ENCODE results near the gene HHLA2.

Gene HHLA2

DNA sequence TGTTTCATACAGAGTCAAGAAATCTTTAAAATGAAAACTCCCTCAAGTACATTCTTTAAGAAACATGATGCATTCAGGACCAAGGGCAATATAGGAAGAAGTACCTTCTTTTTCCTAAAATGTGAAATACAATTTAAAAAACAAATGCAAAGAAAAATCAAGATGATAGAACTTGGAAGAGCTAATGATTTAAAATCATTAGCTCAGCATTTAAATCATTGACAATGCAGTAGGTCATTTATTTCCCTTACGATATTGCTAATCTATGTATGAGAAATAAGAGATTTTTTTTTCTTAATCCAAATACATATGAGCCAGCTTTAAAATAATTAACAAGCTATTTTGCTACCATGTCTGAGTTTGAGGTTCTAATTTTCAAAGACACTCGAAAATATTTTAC lies 105.5 kb downstream of the HHLA2 start:
- no peak for DNase-seq (ENCODE audit: low read depth)
- TF ChIP-seq, protein P1, sequence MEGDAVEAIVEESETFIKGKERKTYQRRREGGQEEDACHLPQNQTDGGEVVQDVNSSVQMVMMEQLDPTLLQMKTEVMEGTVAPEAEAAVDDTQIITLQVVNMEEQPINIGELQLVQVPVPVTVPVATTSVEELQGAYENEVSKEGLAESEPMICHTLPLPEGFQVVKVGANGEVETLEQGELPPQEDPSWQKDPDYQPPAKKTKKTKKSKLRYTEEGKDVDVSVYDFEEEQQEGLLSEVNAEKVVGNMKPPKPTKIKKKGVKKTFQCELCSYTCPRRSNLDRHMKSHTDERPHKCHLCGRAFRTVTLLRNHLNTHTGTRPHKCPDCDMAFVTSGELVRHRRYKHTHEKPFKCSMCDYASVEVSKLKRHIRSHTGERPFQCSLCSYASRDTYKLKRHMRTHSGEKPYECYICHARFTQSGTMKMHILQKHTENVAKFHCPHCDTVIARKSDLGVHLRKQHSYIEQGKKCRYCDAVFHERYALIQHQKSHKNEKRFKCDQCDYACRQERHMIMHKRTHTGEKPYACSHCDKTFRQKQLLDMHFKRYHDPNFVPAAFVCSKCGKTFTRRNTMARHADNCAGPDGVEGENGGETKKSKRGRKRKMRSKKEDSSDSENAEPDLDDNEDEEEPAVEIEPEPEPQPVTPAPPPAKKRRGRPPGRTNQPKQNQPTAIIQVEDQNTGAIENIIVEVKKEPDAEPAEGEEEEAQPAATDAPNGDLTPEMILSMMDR (IDR thresholded peaks at IDR 0.05; ENCODE audit: low read depth, low read length, missing control alignments), result no peak
- H3K4me3 ChIP-seq (ENCODE audit: low read depth, low read length), result no peak overlapping the region

DNA sequence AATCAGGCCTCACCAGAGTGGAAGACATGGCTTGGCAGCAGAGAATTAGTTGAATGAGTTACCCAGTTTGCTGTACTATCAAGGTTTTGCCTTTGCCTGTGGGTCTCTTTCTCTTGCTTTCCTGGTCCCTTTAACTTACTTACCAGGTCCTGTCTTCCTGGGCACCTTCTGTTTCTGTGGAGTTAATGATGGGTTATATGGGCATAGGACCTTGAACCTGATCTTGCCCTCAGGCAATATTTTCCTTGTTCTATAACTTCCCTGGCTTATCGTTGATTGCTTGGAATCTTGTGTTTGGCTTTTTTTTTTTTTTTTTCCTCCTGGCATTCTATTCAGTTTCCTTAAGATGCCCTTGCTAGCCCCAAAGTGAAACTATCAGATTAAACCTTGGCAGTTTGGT lies 106.8 kb downstream of the HHLA2 start:
- TF ChIP-seq, protein P1 (IDR thresholded peaks at IDR 0.05; ENCODE audit: low read depth, low read length, missing control alignments), result no peak
- no peak for DNase-seq (ENCODE audit: low read depth)
- H3K4me3 ChIP-seq (ENCODE audit: low read depth, low read length), result no peak overlapping the region

DNA sequence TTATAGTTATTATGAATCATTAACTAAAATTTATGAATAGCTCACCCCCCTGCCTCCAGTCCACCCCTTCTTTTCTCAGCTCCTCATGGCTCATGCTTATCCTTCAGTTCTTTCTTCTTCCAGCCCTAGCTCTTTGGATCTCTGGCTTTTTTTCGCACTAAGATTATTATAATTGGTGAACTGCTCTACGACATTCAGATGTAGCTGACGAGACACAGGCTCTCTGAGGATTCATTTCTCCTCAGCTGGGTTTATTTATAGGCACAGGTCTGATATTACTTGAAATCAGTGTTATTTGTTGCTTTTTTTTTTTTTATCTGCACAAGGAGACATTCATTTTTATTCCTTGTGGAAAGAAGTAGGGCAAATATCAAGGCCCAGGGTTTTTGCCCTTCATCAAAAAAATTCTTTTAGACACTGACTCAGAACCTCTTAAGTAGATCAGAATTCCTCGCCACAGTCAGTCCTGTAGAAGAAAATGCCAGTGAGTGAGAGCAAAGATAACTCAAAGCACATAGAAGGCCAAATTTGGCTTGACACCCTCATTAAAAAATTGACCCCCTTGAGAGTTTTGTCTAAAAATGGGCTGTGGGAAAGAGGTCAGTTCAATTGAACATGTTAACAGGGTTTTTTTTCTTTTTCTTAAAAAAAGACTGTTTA lies 107.5 kb downstream of the HHLA2 start:
- no peak for DNase-seq (ENCODE audit: low read depth)
- TF ChIP-seq, protein P1 (IDR thresholded peaks at IDR 0.05; ENCODE audit: low read depth, low read length, missing control alignments), result no peak
- no peak overlapping the region for H3K4me3 ChIP-seq (ENCODE audit: low read depth, low read length)

DNA sequence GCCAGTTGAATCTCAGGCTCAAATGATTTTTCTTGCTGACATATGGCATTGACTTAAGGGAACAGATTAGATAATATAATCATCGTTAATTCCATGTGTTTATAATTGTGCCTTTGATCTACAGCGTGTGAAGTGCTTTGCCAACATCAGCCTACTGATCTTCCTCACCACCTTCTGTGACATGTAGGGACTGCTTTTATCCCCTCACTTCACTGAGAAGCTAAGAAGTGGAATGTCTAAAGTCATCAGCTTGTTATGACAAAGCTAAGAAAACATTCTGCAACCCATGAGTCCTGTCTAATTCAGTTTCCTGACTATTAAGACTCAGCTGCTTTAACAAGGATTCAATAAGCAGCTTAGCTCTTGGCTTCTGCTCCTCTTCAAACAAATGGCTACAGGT lies 108.0 kb downstream of the HHLA2 start:
- DNase-seq (ENCODE audit: low read depth), result no peak
- no peak overlapping the region for H3K4me3 ChIP-seq (ENCODE audit: low read depth, low read length)
- TF ChIP-seq, protein P1 (IDR thresholded peaks at IDR 0.05; ENCODE audit: low read depth, low read length, missing control alignments), result no peak

DNA sequence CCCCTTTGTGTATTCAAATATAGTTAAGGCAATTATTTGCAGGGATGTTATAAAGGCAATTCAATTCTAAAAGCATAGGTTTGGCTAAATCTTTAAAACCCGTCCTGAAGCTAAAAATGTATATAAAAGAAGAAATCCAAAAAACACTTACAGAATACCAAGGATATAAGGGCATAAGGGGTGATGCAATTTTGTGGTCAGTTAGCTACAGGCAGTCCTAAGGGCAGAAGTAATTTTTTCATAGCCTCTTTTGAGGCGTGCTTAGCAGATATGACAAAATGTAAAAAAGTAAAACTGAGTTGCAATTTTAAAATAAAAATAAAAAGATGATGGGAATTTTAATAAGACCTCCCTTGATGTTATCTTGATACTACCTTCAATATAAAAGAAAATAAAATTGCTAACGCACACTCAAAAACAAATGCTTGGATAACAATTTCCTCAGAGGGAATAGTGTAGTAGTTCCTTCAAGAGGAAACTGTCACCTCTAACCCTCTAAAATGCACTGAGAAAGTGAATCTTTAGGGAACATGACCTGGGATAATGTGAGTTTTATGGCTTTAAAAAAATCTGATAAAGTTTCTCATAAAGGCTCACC lies 109.8 kb downstream of the HHLA2 start:
- TF ChIP-seq, protein P1 (IDR thresholded peaks at IDR 0.05; ENCODE audit: low read depth, low read length, missing control alignments), result no peak
- no peak overlapping the region for H3K4me3 ChIP-seq (ENCODE audit: low read depth, low read length)
- no peak for DNase-seq (ENCODE audit: low read depth)

DNA sequence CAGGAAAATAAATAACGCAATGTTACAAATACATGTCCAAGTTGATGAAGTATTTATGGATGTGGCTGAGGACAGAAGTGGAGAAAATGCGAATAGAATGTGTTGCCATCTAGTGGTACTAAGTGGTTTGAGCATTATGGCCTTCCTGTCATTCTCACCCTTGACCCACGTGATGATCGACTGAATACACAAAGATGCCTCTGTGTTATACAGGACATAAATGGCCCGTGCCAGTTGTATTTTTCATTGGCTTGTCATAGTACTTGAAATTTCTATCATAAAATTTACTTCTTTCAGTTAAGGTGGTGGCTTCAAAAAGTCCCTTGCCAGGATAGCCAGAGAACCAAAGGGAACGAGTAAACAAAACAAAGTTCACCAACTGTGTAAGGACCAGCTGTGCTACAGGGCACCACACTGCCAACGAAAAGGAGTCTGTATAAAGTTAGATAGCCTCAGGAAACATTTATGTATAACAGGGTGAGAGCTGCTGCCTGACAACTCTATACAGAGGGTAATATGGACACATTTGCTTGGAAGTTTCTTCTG lies 110.4 kb downstream of the HHLA2 start:
- peak; percentile 63 for DNase-seq (ENCODE audit: low read depth)
- TF ChIP-seq, protein P1 (IDR thresholded peaks at IDR 0.05; ENCODE audit: low read depth, low read length, missing control alignments), result peak; percentile 79
- no peak overlapping the region for H3K4me3 ChIP-seq (ENCODE audit: low read depth, low read length)
